Measurements from ENCODE around the gene ITGB8.

ITGB8 gene

GRCh38 chr7:20310301-20310700 lies 20.4 kb upstream of the ITGB8 start:
- DNase-seq (ENCODE audit: low spot score) = no peak

DNA sequence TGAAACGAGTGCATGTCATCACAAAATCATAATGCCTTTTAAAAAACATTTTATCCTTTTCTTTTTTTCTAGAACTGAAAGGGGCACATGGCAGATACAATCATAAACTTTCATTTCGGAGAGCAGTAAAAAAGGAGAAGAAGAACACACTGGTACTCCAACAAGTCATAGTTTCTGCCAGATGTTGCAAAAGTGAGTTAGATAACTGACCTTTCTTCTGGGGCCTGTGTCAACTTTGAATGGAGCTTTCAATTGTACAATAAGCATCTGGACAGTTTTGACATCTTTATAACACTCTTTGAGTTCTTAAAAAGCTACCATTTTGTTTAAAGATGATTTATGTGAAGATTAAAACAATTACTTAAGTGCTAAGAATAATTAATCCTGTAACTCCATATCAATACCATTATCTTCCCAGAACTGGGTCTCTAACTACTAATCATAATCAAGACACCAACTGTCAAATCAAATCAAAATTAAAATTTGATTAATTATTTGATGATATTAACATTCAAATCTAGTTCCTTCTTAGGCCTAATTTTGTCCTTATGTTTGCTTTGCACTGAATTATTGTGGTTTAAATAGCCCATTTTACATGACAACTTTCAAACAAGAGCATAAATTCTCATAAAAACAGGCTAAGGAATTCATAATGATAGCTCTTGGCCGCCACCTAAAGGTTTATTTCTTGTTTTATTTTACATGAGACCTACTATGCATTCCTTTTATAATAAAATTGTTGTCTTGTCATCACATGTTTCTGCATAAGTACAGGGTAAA lies 19.5 kb upstream of the ITGB8 start:
- no peak for DNase-seq (ENCODE audit: low spot score)

DNA sequence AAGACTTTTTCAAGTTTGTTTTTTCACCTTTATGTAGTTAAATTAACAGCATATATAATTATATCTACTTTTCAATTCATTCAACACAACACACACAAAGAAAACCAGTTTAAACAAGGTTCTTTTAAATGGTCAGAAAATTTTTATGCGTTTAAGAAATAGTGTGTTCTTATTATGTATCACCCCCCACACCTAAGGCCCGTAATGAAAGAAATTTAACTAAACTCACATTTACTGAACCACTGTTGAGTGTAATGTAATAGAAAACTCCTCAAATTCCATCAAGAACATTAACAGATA lies 19.0 kb upstream of the ITGB8 start:
- DNase-seq (ENCODE audit: low spot score) = no peak

DNA sequence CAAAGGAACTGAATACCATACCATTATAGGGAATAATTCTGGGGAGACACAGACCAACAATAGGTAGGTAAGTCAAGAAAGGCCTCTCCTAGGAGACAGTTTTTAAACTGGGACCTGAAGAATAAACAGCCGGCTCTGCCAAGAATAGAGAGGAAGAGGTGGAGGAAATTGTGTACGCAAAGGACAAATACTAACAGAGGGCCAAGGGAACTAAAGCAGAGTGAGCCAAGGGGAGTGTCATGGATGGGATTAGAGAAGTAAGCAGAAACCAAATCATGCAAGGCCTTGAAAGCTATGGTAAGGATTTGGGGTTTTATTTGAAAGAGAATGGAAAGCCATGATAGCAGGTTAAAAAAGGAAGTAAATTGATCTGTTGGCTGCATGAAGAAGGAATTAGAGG lies 18.1 kb upstream of the ITGB8 start:
- no peak for DNase-seq (ENCODE audit: low spot score)

- DNase-seq (ENCODE audit: low spot score) = no peak
Observed at GRCh38 chr7:20313626-20314025, 17.1 kb upstream of the ITGB8 start.

DNA sequence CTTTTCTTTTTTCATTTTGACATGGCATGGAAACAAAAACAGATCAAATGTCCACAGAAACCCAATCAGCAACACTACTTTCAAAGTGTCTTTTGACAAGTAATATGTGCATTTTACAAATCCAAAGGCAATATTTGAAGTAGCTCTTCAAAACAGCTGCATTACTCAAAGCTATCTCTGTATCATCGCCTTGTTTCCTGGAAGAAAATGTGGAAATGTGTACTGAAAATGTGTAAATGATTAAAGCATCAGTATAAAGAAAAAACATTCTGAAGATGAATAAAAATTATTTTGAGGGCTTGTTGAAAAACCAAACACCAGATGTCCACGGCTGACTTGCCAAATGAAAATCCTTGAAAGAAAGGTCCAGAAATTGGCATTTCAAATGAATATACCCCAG lies 16.5 kb upstream of the ITGB8 start:
- DNase-seq (ENCODE audit: low spot score) = no peak

- no peak for DNase-seq (ENCODE audit: low spot score)
Observed at GRCh38 chr7:20316706-20317105, 14.0 kb upstream of the ITGB8 start.

DNA sequence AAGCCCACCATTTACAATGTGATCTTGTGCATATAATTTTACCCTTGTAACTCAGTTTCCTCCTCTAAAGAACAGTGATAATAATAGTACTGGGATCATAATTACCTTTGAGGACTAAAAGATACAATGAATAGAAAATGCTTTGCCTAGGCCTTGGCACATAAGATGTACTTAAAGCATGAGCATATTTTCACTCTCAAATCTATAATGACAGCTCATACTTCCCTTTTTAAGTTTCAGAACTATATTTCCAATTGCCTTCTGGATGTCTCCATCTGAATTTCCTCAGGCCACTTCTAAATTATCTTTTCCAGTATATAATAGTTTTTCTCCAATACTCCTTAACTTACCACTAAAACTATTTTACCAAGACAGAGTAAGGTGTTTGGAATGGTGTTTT lies 13.3 kb upstream of the ITGB8 start:
- no peak for DNase-seq (ENCODE audit: low spot score)

- DNase-seq (ENCODE audit: low spot score) = no peak
Observed at GRCh38 chr7:20318933-20319332, 11.8 kb upstream of the ITGB8 start.

DNA sequence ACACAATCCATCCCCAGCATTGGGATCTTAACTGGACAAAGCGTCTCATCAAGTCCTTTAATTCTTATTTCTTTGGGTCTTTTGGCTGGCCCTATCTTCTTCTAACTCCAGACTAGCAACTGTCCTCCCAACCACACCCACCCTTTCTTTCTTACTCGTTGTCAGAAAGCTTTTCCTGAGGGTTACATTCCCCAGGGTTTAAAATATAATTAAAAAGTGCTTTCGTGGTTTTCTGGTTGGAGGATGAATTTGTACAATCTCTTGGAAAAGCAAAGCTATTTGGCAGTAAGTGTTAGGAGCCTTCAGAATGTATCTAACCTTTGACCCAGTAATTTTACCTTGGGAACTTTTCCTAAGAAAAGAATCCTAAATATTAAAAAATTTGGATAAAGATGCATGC lies 10.4 kb upstream of the ITGB8 start:
- DNase-seq (ENCODE audit: low spot score) = no peak

GRCh38 chr7:20320786-20321185 lies 9.9 kb upstream of the ITGB8 start:
- DNase-seq (ENCODE audit: low spot score) = no peak

DNA sequence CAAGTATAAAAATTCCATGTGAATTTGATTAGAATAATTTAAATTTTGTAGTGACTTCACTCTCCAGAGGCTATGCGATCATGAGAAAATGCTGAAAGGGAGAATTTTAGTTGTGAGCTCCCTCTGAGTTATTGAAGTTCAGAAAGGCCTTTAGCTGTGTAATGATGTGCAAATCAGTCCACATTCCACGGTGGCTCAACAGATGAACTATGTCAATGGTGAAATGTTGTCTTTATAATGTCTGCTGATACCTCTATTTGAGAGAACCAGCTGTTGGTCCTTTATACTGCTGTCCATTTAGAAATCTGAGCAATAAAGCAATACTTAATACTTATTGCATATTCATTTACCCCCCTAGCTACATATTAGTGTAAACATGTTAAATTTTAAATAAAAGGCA lies 7.1 kb upstream of the ITGB8 start:
- no peak for DNase-seq (ENCODE audit: low spot score)

DNA sequence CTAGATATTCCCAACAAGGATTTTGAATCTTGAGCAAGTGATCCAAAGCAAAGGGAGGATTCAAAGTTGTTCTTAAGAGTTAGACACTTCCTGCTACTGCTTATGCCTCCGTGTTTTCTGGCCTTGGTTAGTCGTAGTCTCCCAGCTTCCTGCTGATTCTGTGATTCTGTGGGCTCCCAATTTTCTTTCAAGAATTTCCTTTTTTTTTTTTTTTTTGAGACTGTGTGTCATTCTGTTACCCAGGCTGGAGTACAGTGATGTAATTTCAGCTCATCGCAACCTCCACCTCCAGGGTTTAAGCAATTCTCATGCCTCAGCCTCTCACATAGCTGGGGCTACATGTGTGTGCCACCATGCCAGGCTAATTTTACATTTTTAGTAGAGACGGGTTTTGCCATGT lies 4.4 kb upstream of the ITGB8 start:
- DNase-seq (ENCODE audit: low spot score) = no peak

GRCh38 chr7:20327055-20327454 lies 3.6 kb upstream of the ITGB8 start:
- no peak for DNase-seq (ENCODE audit: low spot score)

- no peak for DNase-seq (ENCODE audit: low spot score)
Observed at GRCh38 chr7:20328027-20328426, 2.7 kb upstream of the ITGB8 start.

GRCh38 chr7:20328692-20329091 lies 2.0 kb upstream of the ITGB8 start:
- no peak for DNase-seq (ENCODE audit: low spot score)

DNA sequence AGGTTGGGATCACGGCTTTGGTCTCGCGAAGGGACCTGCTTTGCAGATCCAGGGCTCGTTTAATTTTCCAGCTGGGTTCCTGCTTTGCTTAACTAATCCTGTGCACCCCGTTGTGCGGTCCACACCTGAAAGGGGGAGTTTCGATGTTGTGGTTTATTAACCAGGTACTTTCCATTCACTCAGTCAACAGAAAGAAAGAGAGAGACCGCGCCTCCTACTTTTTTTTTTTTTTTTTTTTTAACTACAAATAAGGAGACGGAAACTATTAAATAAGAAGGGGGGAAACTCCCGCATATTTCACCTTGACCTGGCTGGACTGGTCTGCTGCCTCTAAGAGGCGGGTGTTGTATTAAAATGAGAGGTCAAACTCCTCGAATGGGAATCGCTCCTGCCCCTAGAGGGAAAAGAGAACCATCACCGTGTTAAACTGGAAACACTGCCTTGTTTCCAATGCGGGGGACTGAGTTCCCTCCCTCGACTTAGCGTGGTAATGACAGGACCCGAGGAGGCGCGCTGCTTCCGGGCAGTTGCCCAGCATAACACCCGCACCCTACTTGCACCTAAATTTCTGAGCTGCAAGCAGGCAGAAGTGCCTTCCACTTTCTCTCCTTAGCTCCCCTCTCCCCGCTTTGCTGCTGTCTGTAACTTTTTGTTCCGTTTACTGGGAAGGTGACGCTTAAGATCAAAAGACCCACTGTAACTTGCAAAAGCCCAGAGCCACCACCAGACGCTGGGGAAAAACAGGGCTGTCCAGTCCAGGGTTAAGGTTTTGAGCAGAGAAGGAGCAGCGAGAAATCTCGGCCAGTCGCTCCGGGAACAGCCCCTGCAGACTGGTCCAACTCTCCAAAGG lies 1.1 kb upstream of the ITGB8 start:
- no peak for DNase-seq (ENCODE audit: low spot score)

GRCh38 chr7:20330928-20331909 lies 519 bp downstream of the ITGB8 start:
- DNase-seq (ENCODE audit: low spot score) = no peak

DNA sequence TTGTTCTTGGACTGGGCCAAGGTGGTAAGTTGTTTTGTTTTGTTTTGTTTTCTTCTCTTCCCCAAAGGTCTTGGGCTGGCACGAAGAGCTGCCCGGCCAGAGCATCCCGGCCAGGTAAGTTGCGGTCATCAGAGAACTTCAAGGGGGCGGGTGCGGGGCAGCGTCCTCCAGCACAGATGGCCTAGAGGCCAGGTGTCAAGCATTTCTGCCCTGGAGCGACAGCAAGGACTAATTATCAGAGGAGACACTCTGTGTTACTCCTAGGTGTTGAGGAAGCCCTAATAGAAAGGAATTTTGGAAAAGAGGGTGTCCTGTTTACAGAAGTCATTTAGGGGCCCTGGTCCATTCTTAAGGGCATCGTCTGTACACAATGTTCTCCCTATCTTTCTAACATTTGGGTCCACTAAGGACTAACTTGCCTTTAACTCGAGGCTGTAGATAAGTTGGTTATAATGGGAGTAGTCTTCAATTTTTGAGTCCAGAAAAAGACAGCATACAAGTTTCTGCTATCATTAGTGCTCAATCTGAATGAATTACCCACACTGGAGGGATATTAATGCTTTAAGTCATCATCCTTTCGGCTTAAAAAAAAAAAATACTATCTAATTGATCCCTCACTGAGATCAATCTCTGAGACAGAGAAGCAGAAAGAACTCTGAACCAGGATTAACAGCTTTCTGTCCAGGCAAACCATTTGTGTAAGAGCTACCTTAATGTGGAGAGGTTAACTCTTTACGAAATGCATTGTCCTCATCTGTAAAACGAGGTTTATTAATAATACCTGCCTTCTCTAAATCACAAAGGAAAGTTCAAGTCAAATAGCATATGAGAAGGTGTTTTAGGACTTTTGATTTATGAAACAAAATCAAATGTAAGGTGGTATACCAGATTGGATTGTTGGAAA lies 1.5 kb downstream of the ITGB8 start:
- DNase-seq (ENCODE audit: low spot score) = no peak

GRCh38 chr7:20338285-20338684 lies 7.6 kb downstream of the ITGB8 start:
- DNase-seq (ENCODE audit: low spot score) = no peak

- no peak for DNase-seq (ENCODE audit: low spot score)
Observed at GRCh38 chr7:20340839-20341238, 10.1 kb downstream of the ITGB8 start.

Data from CD4-positive, alpha-beta T cell treated with Interleukin-15 for 4 hours (primary cell).